Right lobe of liver (tissue), 6 donors: Measurements from ENCODE around the gene TLCD3A. TPM values are rescaled to one million over a fixed set of nuclear protein-coding genes. Genes with fewer than 3 reads are reported as not detected.

ENCODE experiments used
- ATAC-seq, 4 donors: fragments of 200-7000 bp; cut with Tn5 transposase; one replicate each; pipeline ENCODE4 v1.9.1; 2020; ENCODE audit warnings: mild to moderate bottlenecking in 4 of 4, moderate library complexity in 4 of 4
- DNase-seq, 3 donors: peaks; one replicate each; pipeline ENCODE4 v3.0.0-alpha.2; 2020
- H3K27ac ChIP-seq, 3 donors: fragments of 200-600 bp; one replicate each; pipeline ENCODE4 v1.8.0; 2022
- H3K27me3 ChIP-seq, 2 donors: fragments of 200-600 bp; one replicate each; pipeline ENCODE4 v1.8.0; 2022
- H3K36me3 ChIP-seq, 4 donors: fragments of 200-600 bp; sonication (generic) in 1 of 4; one replicate each; pipeline versions ENCODE4 v1.5.1 to v1.8.0; 2017 to 2022; ENCODE audit warnings: control low read depth in 1 of 4
- H3K4me1 ChIP-seq, 4 donors: fragments of 200-600 bp; sonication (generic) in 1 of 4; one replicate each; pipeline versions ENCODE4 v1.5.1 to v1.8.0; 2017 to 2022; ENCODE audit warnings: control low read depth in 1 of 4
- H3K4me3 ChIP-seq, 3 donors: fragments of 200-600 bp; one replicate each; pipeline ENCODE4 v1.8.0; 2022
- H3K9me3 ChIP-seq, 4 donors: fragments of 200-600 bp; sonication (generic) in 1 of 4; one replicate each; pipeline versions ENCODE4 v1.5.1 to v1.8.0; 2017 to 2022; ENCODE audit warnings: control low read depth in 1 of 4
- CTCF ChIP-seq, 4 donors: fragments of 200-600 bp in 3 of 4; fragments of 450-650 bp in 1 of 4; IDR thresholded peaks; one replicate each; pipeline versions ENCODE4 v1.5.1 to v1.8.0; 2016 to 2022; ENCODE audit warnings: antibody characterized with exemption in 4 of 4, mild to moderate bottlenecking in 2 of 4
- POLR2A ChIP-seq: fragments of 450-650 bp; IDR thresholded peaks from one replicate; pipeline ENCODE4 v1.6.1; 2017; ENCODE audit warnings: antibody characterized with exemption, mild to moderate bottlenecking
- WGBS: methylation state at CpG from one replicate; pipeline ENCODE4 v1.1.6; 2018; ENCODE audit warnings: low coverage, low lambda C conversion rate; ENCODE audit not compliant: insufficient coverage; ENCODE audit errors: missing lambda C conversion rate; 5-methylcytosine and 5-hydroxymethylcytosine counted together
- intact Hi-C, 2 donors: fragments of 100-400 bp; cut with DNase I; formaldehyde crosslinking; loops; one replicate each; pipeline versions ENCODE4 v1.11.2 to v1.14.1; 2022
- total RNA-seq, 6 experiments: library from RNA; depleted of rRNA in 2 of 6; stranded (reverse); fragments of >200 nt in 2 of 6; fragmentation: NEBNext Ultra II Directional in 3 of 6; extraction: Animal tissue kit (Norgen Biotek cat#: 25700) in 3 of 6; gene quantifications; one replicate each; pipeline versions ENCODE4 v1.1.0 to v1.2.4, GENCODE V29; 2016 to 2023
- donor health status: DM: no; HTN: yes; CAD: no.
- donor health status: DM: no; HTN: no; CAD: no.
- donor health status: DM: no; HTN: no; CAD: no.
- donor health status: DM: no; HTN: yes; CAD: no.
- donor health status: DM: no; HTN: yes; CAD: no.

The TLCD3A gene
- total RNA-seq, 6 experiments from 2014 or later = 0.59 to 11.5 (median 1.6) TPM

GRCh38 chr17:733743-734142 is 1.3 kb downstream of the TLCD3A start:
- Histone ChIP-seq H3K4me1 (no peaks in the 10 kb centered on the region), H3K27ac (no peak overlapping the region), H3K4me3 (peak overlapping the region in 1 of 3 donors; percentile 61), H3K27me3 (no peaks in the 10 kb centered on the region), H3K36me3 (no peaks in the 10 kb centered on the region), H3K9me3 (no peaks in the 10 kb centered on the region)
- intact Hi-C loops = no loop called here
- 69% methylated on average over 6 of the region's 10 CpGs for WGBS
- TF ChIP-seq CTCF (IDR thresholded peaks at IDR 0.05) (no peak), POLR2A (no peak)
- ATAC-seq (no peak), DNase-seq (no peak)

GRCh38 chr17:737561-738113 is 5.2 kb downstream of the TLCD3A start:
- intact Hi-C loops = no loop called here
- ATAC-seq = no peak
- no peak for DNase-seq
- Histone ChIP-seq H3K9me3 (no peaks in the 10 kb centered on the region), H3K36me3 (peaks cover 0 to 2% (median 0%) of the 10 kb centered on the region in 4 donors), H3K27me3 (no peaks in the 10 kb centered on the region), H3K4me1 (no peaks in the 10 kb centered on the region), H3K4me3 (no peak overlapping the region), H3K27ac (no peak overlapping the region)
- TF ChIP-seq CTCF (IDR thresholded peaks at IDR 0.05) (no peak), POLR2A (no peak)
- WGBS = 96% methylated on average over 8 of the region's 13 CpGs

- DNase-seq = no peak
- intact Hi-C loops = no loop called here
- ATAC-seq = peak in 3 of 4 donors; percentile 32 to 60 (median 58)
- WGBS = 57% methylated on average over 12 of the region's 18 CpGs
- Histone ChIP-seq H3K9me3 (no peaks in the 10 kb centered on the region), H3K36me3 (peaks cover 0 to 10% (median 2%) of the 10 kb centered on the region in 4 donors), H3K27me3 (no peaks in the 10 kb centered on the region), H3K4me1 (peaks cover 0 to 2% (median 0%) of the 10 kb centered on the region in 4 donors), H3K4me3 (no peak overlapping the region), H3K27ac (no peak overlapping the region)
- TF ChIP-seq CTCF (IDR thresholded peaks at IDR 0.05) = no peak
- no peak for TF ChIP-seq POLR2A
Measured at GRCh38 chr17:740240-741017, 8.0 kb downstream of the TLCD3A start.

- no peaks in the 10 kb centered on the region for H3K27me3 ChIP-seq
- intact Hi-C loops = no loop called here
- H3K27ac ChIP-seq = no peak overlapping the region
- TF ChIP-seq POLR2A (no peak), CTCF (IDR thresholded peaks at IDR 0.05) (no peak)
- H3K36me3 ChIP-seq = peaks cover 0 to 16% (median 3%) of the 10 kb centered on the region in 4 donors
- ATAC-seq = no peak
- no peaks in the 10 kb centered on the region for H3K9me3 ChIP-seq
- DNase-seq = no peak
- H3K4me3 ChIP-seq = no peak overlapping the region
- H3K4me1 ChIP-seq = peaks cover 0 to 3% (median 0%) of the 10 kb centered on the region in 4 donors
- WGBS = 93% methylated on average over 3 of the region's 11 CpGs
Measured at GRCh38 chr17:742147-742793, 9.9 kb downstream of the TLCD3A start.
